Measurements from ENCODE around the gene EXOC3.

DNA sequence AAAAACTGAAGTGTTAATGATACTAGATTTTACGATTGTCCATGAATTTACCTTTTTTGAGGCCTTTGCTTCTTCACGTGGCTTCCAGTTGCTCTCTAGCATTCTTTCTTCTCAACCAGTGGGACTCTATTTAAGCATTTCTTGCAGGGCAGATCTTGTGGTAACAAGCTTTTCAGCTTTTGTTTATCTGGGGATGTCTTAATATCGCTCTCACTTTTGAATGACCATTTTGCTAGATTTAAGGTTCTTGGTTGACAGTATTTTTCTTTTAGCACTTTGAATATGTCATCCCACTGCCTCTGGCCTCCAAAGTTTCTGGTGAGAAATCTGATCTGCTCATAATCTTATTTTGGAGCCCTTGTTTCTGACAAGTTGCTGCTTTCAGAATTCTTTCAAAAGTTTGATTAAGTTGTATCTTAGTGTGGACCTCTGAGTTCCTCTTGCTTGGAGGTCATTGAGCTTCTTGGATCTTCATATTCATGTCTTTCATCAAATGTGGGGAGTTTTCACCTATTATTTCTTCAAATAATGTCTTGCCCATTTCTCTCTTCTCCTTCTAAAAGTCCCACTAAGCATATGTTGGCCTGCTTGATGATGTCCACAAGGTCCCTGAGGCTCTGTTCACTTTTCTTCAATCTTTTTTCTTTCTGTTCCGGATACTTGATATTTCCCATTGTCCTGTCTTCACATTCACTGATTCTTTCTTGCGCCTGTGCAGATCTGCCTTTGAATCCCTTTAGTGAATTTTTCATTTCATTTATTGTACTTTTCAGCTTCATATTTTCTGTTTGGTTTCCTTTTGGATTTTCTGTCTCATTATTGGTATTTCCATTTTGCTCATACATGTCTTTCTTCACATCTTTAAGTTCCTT lies 8.8 kb downstream of the EXOC3 start:
- TF ChIP-seq SMC3 (conservative IDR thresholded peaks at IDR 0.05; ENCODE audit: poor library complexity) (no peak), CTCF (IDR thresholded peaks at IDR 0.05; ENCODE audit: poor library complexity, severe bottlenecking) (no peak)

Data from neural cell (in vitro differentiated cells).